A549 treated with DMSO at 1 μM for 4 hours (cell line): Measurements from ENCODE around the gene PACSIN2. TPM values are rescaled to one million over a fixed set of nuclear protein-coding genes. Genes with fewer than 3 reads are reported as not detected.

ENCODE experiments used
- total RNA-seq: library from RNA; stranded (reverse); fragments of 200-300 nt; extraction: Qiagen RNA extraction; gene quantifications from 5 replicates; pipeline ENCODE4 v1.2.3, GENCODE V29; 2022; ENCODE audit warnings: low read depth

Gene PACSIN2
- 66.5 to 72.5 TPM (median 69.2 TPM) in 5 replicates for total RNA-seq

GRCh38 chr22:43014869-43015676 lies at the start of gene PACSIN2:
PACSIN2 (minus strand) TSS chr22:43015149; CDS start chr22:42912080, 103,069 bp downstream.

GRCh38 chr22:42856865-42857704 lies 157.9 kb downstream of the PACSIN2 start, which contains the start of gene ARFGAP3:
ARFGAP3 (minus strand) TSS chr22:42857273; CDS start chr22:42857182, 91 bp downstream.

Other genes starting within 250 kb of the PACSIN2 start
- gene ARFGAP3, start 157.9 kb downstream of the PACSIN2 start, total RNA-seq = 14.7 to 19.9 TPM (median 17.9 TPM) in 5 replicates
- gene TTLL1, start 74.2 kb upstream of the PACSIN2 start, total RNA-seq = 1.7 to 2.2 TPM (median 1.9 TPM) in 5 replicates
- gene BIK, start 95.6 kb upstream of the PACSIN2 start, total RNA-seq = 0.61 to 1.5 TPM (median 0.91 TPM) in 5 replicates
- 12.5 to 26.3 TPM (median 23.5 TPM) in 5 replicates for gene MCAT, start 128.2 kb upstream of the PACSIN2 start, total RNA-seq
- 147 to 211 TPM (median 184 TPM) in 5 replicates for gene TSPO, start 136.4 kb upstream of the PACSIN2 start, total RNA-seq
- 17.8 to 24.4 TPM (median 21.2 TPM) in 5 replicates for gene TTLL12, start 172.0 kb upstream of the PACSIN2 start, total RNA-seq